HT1080 (cell line): ENCODE results near the gene OR10K1. TPM values are rescaled to one million over a fixed set of nuclear protein-coding genes. Genes with fewer than 3 reads are reported as not detected.
"Not testable (repeated sequence)": the region's sequence is repeated elsewhere in the genome, so short reads cannot be mapped to it uniquely, and the experiment has no call there.

Source experiments
- DNase-seq: peaks from one replicate; pipeline ENCODE4 v3.0.0-alpha.2; 2015; ENCODE audit warnings: low read depth
- polyA plus RNA-seq, 2 experiments: library from polyadenylated mRNA; depleted of rRNA; stranded (reverse); fragments of >200 nt; gene quantifications; 2 replicates each; pipeline ENCODE4 v1.2.3, GENCODE V29; 2015
- total RNA-seq: library from RNA; depleted of rRNA; stranded (reverse); fragments of >200 nt; shearing (Covaris generic); gene quantifications from 2 replicates; pipeline ENCODE4 v1.2.3, GENCODE V29; 2014; rRNA removed

The OR10K1 gene
- total RNA-seq, result not detected in 2 replicates
- polyA plus RNA-seq (2015; cell fraction: cytosol; rRNA removed), result not detected in 2 replicates
- polyA plus RNA-seq (2015; cell fraction: nucleus; rRNA removed), result not detected in 2 replicates

DNA sequence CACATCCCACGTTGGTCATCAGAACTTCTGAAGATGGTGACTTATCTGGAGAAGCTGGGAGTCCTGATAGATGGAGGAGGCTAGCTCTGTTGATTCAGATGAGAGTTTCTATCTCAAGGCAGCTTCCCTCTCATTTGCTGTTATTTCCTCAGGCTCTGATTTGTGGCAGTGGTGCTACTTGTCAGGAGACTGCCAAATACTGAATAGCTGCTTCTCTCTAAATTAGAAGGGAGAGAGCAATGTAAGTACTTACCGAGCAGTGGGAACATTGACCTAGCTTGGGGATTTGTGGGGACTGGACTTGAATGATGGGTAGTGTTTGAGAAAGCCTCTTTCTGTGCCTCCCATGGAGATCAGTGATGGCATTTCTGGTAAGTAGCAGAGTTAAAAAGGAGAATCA is at the start of gene OR10K1:
OR10K1 (plus strand) TSS at position 301 of the 400 bp plus-strand sequence. CDS start 3,728 bp downstream, outside the sequence.
- DNase-seq, result no peak

- no peak for DNase-seq
Observed at GRCh38 chr1:158414651-158415345, 46.8 kb upstream of the OR10K1 start.

DNA sequence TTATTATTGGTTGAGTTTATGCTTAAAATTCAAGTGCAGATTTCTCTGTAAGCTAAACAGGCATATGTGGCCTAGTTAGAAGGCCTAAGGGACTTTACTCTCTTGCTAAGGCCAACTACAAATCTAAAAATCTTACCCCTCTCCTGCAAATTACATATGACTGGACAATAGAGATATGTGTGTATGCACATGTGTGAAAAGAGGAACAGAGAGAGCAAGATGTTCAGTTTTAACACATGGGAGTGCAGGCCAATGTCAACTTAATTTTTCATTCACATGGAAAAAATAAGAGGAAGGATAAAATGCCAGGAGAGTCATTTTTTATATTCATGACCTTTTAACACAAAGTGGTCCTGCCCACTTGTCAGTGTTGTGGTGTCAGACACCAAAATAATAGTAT is 44.0 kb upstream of the OR10K1 start:
- no peak for DNase-seq

- no peak for DNase-seq
Observed at GRCh38 chr1:158422212-158422611, 39.4 kb upstream of the OR10K1 start.

DNA sequence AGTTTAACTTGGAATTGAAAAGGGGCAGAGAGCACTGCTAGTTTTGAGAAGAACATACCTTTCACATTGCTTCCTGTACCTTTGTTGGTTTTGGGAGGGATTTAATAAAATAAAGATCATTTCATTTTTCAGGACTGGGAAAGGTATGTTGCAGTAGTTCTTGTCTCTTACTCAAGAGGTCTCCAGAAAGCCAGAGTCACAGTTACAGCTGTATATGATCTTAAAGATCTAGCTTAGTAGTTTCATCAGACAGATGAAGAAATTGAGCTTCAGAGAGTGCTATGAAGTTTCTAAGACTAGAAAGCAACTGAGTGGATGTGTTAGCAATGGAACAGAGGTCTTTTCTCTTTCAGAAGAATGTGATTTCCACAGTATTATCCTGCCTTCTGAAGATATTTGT is 36.6 kb upstream of the OR10K1 start:
- DNase-seq, result no peak

DNA sequence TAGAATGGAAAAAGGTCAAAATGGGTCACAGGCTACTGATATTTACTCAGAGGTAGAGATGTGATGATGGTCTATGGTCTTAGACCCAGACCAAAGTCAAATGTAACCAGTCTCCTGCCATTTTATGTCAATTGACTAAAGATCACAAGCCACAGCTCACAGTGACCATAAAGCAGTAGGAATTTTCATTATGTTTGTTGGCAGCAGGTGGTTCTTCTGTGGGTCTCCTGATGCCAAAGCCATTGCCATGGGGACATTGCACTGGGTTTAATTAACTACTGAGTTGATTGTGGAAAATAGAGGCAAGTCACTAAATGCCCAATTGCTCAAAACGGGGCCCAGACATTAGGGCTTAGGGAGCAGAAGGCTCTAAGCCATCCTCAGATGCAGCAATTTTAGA is 35.5 kb upstream of the OR10K1 start, which contains the start of gene OR10K2:
OR10K2 (minus strand) TSS at position 101 of the 400 bp plus-strand sequence. CDS start 5,371 bp downstream, outside the sequence.
- no peak for DNase-seq

DNA sequence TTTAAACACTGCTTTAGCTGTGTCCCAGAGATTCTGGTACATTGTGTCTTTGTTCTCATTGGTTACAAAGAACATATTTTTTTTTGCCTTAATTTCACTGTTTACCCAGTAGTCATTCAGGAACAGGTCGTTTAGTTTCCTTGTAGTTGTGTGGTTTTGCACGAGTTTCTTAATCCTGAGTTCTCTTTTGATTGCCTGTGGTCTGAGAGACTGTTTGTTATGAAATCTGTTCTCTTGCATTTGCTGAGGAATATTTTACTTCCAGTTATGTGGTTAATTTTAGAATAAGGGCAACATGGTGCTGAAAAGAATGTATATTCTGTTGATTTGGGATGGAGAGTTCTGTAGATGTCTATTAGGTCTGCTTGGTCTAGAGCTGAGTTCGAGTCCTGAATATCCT is 31.5 kb upstream of the OR10K1 start:
- DNase-seq, result not testable (repeated sequence)

- no peak for DNase-seq
Observed at GRCh38 chr1:158434741-158435140, 26.9 kb upstream of the OR10K1 start.

GRCh38 chr1:158445376-158445775 is 16.3 kb upstream of the OR10K1 start:
- DNase-seq, result no peak

DNA sequence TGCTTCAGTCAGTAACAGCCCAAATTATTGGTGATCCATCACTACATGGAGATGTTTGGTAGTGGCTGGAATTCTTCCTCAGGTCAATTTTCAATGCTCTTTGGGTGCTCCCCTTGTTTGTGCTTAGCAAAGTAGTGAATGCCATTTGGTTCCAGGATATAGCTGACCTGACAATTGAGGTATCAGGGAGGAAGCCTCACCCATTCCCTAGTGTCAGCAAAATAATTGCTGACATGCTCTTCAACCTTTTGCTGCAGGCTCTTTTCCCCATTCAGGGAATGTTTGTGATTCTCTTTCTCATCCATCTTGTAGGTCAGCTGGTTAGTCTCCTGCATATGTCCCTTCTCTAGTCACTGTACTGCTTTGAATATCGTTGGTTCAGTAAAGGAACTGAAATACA is 7.1 kb upstream of the OR10K1 start:
- no peak for DNase-seq

DNA sequence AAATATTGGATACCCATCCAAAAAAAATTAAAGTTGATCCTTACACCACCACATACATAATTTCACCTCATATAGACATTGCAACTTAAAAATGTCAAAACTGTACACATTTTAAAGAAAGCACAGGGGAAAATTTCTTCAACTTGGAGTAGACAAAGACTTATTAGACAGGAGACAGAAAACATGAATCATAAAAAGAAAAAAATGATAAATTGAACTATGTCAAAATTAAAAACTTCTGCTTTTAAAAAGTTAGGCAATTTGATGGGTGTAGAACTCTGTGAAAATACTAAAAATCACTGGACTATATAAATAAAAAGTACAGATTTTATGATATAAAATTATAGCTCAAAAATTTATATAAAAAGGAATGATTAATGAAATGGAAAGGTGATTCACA is 4.4 kb upstream of the OR10K1 start:
- DNase-seq, result no peak

- DNase-seq, result no peak
Observed at GRCh38 chr1:158458263-158458662, 3.4 kb upstream of the OR10K1 start.

- DNase-seq, result no peak
Observed at GRCh38 chr1:158471920-158472319, 10.3 kb downstream of the OR10K1 start, which contains the start of gene OR10R2. TSS of gene OR10R2 (plus strand) at chr1:158472220. CDS start at chr1:158472326, 106 bp downstream.

DNA sequence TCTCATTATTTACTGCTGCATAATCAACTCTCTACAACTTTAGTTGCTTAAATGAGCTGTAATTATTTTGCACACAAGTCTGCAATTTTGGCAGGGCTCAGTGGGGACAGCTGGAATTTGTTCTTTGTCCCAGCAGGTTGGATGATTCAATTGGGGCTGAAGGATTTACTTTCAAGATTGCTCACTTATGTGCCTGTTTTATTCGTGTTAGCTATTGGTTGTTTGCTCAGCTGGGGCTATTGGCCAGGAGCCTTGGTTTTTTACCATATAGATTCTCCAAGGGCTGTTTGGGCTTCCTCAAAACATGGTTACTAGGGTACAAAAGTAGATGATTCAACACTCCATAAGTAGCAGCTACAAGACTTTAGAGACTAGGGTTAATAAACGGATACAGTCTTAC is 23.8 kb downstream of the OR10K1 start:
- DNase-seq, result no peak

DNA sequence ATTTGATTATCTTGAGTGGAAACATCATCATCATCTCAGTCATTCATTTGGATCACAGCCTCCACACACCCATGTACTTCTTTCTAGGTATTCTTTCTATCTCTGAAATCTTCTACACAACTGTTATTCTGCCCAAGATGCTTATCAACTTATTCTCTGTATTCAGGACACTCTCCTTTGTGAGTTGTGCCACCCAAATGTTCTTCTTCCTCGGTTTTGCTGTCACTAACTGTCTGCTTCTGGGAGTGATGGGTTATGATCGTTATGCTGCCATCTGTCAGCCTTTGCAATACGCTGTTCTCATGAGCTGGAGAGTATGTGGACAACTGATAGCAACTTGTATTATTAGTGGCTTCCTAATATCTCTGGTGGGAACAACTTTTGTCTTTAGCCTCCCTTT is 29.7 kb downstream of the OR10K1 start:
- no peak for DNase-seq

DNA sequence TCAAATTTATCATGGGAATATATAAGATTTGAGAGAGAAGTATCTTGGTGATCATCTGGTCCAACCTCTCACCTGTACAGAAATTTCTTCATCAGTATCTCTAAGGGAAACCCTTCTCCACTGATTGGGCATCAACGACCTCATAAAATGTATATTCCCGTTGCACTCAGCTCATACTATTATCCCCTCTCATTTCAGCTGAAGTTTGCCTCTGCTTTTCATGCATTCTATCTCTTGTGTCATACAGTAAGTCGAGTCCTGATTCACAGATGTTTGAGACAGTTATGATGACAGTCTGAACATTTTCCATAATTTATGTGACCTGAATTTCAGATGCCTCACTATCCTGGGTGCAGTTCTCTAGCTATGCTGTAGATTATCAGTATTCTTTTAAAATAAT is 31.4 kb downstream of the OR10K1 start:
- DNase-seq, result no peak

DNA sequence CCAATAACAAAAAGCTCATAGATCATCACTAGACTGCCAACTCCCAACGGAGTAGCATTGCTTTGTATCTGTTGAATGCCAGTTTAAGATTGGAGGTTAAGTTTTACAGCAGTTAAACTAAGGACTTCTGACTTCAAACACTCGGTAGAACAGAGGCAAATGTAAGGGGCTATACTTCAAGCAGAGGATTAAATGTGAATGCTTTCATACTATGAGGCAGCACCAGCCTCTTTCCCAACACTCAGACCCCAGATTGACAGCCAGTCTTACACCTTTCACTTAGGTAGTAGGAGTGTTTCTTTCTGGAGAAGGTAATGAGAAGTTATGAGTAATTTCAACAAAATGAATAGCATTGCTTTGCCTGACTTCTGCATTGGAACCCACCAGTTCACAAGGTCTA is 33.2 kb downstream of the OR10K1 start:
- no peak for DNase-seq

DNA sequence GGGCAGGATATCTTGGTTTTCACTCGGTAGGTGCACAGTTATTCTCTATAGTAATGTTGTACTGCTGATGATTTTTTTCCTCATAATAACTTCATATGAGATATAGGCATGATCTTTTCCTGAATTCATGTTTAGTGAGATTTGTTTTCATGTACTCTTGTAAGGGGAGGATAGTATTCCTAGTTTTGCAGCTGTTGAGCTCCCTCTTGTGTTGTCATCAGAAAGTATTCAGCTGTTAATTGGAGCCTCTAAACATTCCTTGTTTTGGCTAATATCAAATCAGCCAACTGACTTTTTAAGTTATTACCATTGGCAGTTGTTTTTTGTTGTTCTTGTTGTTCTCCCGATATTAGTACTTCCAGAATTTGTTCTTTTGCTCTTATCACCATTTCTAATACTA is 34.7 kb downstream of the OR10K1 start:
- DNase-seq, result peak; percentile 5

DNA sequence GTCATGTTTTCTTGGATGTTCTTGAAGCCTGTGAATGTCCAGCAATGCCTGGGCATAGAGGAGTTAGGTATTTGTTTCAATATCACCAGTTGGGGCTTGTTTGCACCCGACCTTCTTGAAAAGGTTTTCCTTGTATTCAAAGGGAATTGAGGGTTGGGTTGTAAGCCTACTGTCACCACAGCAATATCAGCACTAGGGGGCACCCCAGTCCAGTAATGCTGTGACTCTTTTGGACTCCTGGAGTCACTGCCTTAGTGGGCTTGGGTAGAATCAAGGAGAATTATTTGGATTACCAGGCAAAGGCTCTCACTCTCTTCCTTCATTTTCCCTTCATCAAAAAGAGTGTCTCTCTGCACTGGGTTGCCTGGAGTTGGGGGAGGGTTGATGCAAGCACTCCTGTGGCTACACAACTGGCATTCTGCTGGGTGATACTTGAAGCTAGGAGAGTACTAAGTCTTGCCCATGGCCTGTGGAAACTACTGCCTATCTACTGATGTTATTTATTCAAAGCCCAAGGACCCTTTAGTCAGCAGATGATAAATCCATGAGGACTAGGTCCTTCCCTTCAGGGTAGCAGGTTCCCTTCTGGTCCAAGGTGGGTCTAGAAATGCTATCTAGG is 44.8 kb downstream of the OR10K1 start:
- DNase-seq, result peak; percentile 36

GRCh38 chr1:158507511-158507910 is 45.9 kb downstream of the OR10K1 start:
- DNase-seq, result no peak

- DNase-seq, result no peak
Observed at GRCh38 chr1:158509471-158510156, 48.0 kb downstream of the OR10K1 start.

DNA sequence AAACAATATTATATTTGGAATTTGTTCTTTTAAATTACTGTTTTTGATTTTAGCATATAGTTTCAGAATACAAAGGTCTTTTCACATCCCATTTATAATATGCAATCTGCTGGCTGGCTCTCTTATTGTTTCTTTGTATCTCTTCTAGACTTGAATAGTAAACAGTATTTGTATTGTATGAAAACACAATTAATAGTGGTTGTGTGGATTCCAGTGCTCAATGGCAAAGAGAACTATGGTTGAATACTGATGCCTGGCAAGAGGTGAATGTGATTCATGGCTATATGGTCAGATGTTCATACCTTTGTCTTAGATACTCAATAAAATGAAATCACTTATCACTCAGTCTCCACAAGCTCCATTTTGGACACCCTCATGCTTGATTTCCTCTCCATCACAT is 55.3 kb downstream of the OR10K1 start:
- no peak for DNase-seq
